GM23338 (cell line): Measurements from ENCODE around the gene THYN1. TPM values are rescaled to one million over a fixed set of nuclear protein-coding genes. Genes with fewer than 3 reads are reported as not detected.

ENCODE experiments used
- ATAC-seq: fragments of 200-7000 bp; cut with Tn5 transposase; 3 replicates; pipeline ENCODE4 v1.9.1; 2020
- DNase-seq: peaks from one replicate; pipeline ENCODE4 v3.0.0-alpha.2; 2015; ENCODE audit warnings: low spot score
- H2AFZ ChIP-seq: fragments of 200-600 bp; sonication (generic); 2 replicates; pipeline ENCODE4 v1.8.0; 2016; ENCODE audit warnings: antibody characterized with exemption, mild to moderate bottlenecking, moderate library complexity
- H3F3A ChIP-seq: fragments of 200-600 bp; sonication (generic); replicated peaks from 2 replicates; pipeline ENCODE4 v1.8.0; 2017; ENCODE audit warnings: antibody characterized with exemption, mixed run types, low read depth
- H3K27ac ChIP-seq: fragments of 200-600 bp; sonication (generic); 2 replicates; pipeline ENCODE4 v1.6.1; 2016; ENCODE audit warnings: low read depth
- H3K27me3 ChIP-seq: fragments of 200-600 bp; sonication (generic); 2 replicates; pipeline ENCODE4 v1.8.0; 2016; ENCODE audit warnings: mild to moderate bottlenecking, mixed run types, moderate library complexity; ENCODE audit not compliant: insufficient read depth
- H3K36me3 ChIP-seq: fragments of 200-600 bp; sonication (generic); 2 replicates; pipeline ENCODE4 v1.8.0; 2016; ENCODE audit warnings: mild to moderate bottlenecking; ENCODE audit not compliant: insufficient read depth
- H3K4me1 ChIP-seq: fragments of 200-600 bp; sonication (generic); 2 replicates; pipeline ENCODE4 v1.8.0; 2016; ENCODE audit warnings: mild to moderate bottlenecking, moderate library complexity; ENCODE audit not compliant: insufficient read depth
- H3K4me2 ChIP-seq: fragments of 200-600 bp; sonication (generic); 2 replicates; pipeline ENCODE4 v1.7.1; 2017; ENCODE audit warnings: mixed run types
- H3K4me3 ChIP-seq: fragments of 200-600 bp; sonication (generic); 2 replicates; pipeline ENCODE4 v1.6.1; 2016; ENCODE audit warnings: mixed run types
- H3K79me2 ChIP-seq: fragments of 200-600 bp; sonication (generic); replicated peaks from 2 replicates; pipeline ENCODE4 v1.8.0; 2017; ENCODE audit warnings: mild to moderate bottlenecking; ENCODE audit not compliant: insufficient read depth
- H3K9me2 ChIP-seq: fragments of 200-600 bp; sonication (generic); 2 replicates; pipeline ENCODE4 v1.8.0; 2017; ENCODE audit not compliant: insufficient read depth
- H4K20me1 ChIP-seq: fragments of 200-600 bp; sonication (generic); replicated peaks from 2 replicates; pipeline ENCODE4 v1.8.0; 2017; ENCODE audit warnings: mild to moderate bottlenecking; ENCODE audit not compliant: insufficient read depth
- H3K27ac Mint-ChIP-seq: 2 replicates; pipeline ENCODE4 v1.8.0; 2020; ENCODE audit warnings: inconsistent platforms, mild to moderate bottlenecking, moderate library complexity, mixed read lengths
- H3K27me3 Mint-ChIP-seq: 3 replicates; pipeline ENCODE4 v1.8.0; 2022; ENCODE audit warnings: low read depth, mild to moderate bottlenecking, moderate library complexity, mixed read lengths, inconsistent platforms; ENCODE audit not compliant: insufficient read depth, poor library complexity
- H3K36me3 Mint-ChIP-seq: 3 replicates; pipeline ENCODE4 v1.8.0; 2021; ENCODE audit warnings: low read depth, mild to moderate bottlenecking, inconsistent platforms, moderate library complexity, mixed read lengths
- H3K4me1 Mint-ChIP-seq: 3 replicates; pipeline ENCODE4 v1.8.0; 2020; ENCODE audit warnings: mild to moderate bottlenecking, inconsistent platforms, mixed read lengths
- H3K4me3 Mint-ChIP-seq: 3 replicates; pipeline ENCODE4 v1.8.0; 2021; ENCODE audit warnings: moderate library complexity, mild to moderate bottlenecking, inconsistent platforms, mixed read lengths
- H3K9me3 Mint-ChIP-seq: 3 replicates; pipeline ENCODE4 v1.8.0; 2020; ENCODE audit warnings: moderate library complexity, mild to moderate bottlenecking, inconsistent platforms, mixed read lengths
- ETS1 ChIP-seq: IDR thresholded peaks from 2 replicates; pipeline ENCODE4 v1.6.1; 2016; ENCODE audit warnings: antibody characterized with exemption
- ZNF114 ChIP-seq: fragments of 250-450 bp; sonication (Bioruptor Pico); IDR thresholded peaks from 2 replicates; pipeline ENCODE4 v1.5.0; 2020; ENCODE audit warnings: mild to moderate bottlenecking, moderate library complexity
- ZNF462 ChIP-seq: fragments of 250-450 bp; sonication (Bioruptor Pico); IDR thresholded peaks from 2 replicates; pipeline ENCODE4 v1.5.0; 2020; ENCODE audit warnings: mild to moderate bottlenecking, moderate library complexity
- polyA plus RNA-seq: library from polyadenylated mRNA; unstranded; fragments of >200 nt; fragmentation: Nextera tagmentation; extraction: Ambion mirVana; gene quantifications from 2 replicates; pipeline ENCODE4 v1.2.1, GENCODE V29; 2016
- total RNA-seq: library from RNA; depleted of rRNA; stranded (reverse); fragments of >200 nt; shearing (Covaris generic); gene quantifications from 2 replicates; pipeline ENCODE4 v1.2.3, GENCODE V29; 2014
- TF ChIP-seq, protein P1 (sequence below): IDR thresholded peaks from one replicate; pipeline ENCODE4 v1.6.1; 2018; ENCODE audit warnings: antibody characterized with exemption; ENCODE audit not compliant: unreplicated experiment

The THYN1 gene
- total and polyA plus RNA-seq, 2 experiments from 2014 or later = 116 to 216 TPM

DNA sequence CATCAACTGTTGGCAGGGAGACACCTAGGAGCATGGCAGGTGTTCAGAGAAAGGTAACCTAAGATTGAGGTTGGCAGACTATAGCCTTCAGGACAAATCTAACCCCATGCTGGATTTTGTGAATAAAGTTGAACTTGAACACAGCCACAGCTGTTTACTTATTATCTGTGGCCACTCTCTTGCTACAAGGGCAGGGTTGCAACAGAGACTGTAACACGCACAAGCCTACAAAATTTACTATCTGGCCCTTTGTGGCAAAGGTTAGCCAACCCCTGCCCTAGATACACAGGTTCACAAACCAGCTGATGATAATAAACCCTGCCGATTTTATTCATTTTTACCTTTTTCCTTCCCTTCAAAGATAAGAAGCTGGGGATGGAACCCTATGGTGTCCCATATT, 2.5 kb downstream of the THYN1 start (continued):
- TF ChIP-seq ZNF462 (CRISPR knock-in tag) = no peak
- TF ChIP-seq, protein P1, sequence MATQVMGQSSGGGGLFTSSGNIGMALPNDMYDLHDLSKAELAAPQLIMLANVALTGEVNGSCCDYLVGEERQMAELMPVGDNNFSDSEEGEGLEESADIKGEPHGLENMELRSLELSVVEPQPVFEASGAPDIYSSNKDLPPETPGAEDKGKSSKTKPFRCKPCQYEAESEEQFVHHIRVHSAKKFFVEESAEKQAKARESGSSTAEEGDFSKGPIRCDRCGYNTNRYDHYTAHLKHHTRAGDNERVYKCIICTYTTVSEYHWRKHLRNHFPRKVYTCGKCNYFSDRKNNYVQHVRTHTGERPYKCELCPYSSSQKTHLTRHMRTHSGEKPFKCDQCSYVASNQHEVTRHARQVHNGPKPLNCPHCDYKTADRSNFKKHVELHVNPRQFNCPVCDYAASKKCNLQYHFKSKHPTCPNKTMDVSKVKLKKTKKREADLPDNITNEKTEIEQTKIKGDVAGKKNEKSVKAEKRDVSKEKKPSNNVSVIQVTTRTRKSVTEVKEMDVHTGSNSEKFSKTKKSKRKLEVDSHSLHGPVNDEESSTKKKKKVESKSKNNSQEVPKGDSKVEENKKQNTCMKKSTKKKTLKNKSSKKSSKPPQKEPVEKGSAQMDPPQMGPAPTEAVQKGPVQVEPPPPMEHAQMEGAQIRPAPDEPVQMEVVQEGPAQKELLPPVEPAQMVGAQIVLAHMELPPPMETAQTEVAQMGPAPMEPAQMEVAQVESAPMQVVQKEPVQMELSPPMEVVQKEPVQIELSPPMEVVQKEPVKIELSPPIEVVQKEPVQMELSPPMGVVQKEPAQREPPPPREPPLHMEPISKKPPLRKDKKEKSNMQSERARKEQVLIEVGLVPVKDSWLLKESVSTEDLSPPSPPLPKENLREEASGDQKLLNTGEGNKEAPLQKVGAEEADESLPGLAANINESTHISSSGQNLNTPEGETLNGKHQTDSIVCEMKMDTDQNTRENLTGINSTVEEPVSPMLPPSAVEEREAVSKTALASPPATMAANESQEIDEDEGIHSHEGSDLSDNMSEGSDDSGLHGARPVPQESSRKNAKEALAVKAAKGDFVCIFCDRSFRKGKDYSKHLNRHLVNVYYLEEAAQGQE = no peak

DNA sequence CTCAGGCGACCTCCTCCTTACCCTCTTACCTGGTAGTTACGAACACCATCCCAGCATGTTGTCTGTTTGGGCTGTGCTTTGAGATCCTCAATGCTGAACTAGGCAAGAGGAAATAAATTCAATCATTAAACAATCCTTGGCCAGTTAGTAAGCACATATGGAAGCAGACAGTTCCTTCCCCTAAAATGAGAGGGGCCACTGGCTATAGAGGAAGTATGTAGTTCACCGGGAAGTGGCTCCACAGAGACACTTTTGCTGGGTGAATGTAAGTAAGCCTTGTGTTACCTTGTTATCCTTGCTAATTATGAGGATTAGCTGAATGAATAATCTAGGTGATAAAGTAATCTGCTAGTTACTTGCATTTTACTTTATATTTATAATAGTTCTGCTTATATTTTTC, 2.9 kb downstream of the THYN1 start:
- H3K4me1 ChIP-seq = peaks cover 24% of the 10 kb centered on the region
- H3K4me1 Mint-ChIP-seq = peaks cover 21% of the 10 kb centered on the region
- peaks cover 24% of the 10 kb centered on the region for H3K36me3 ChIP-seq
- no peak overlapping the region for H3K27ac Mint-ChIP-seq
- no peak overlapping the region for H2AFZ ChIP-seq
- no peak overlapping the region for H3K27ac ChIP-seq
- no peak overlapping the region for H3K4me3 ChIP-seq
- no peaks in the 10 kb centered on the region for H3K27me3 ChIP-seq
- H3K4me2 ChIP-seq = no peak overlapping the region
- ATAC-seq = no peak
- H3K9me2 ChIP-seq = no peaks in the 10 kb centered on the region
- no peak overlapping the region for H3K4me3 Mint-ChIP-seq
- peaks cover 28% of the 10 kb centered on the region for H3K79me2 ChIP-seq
- no peaks in the 10 kb centered on the region for H3K27me3 Mint-ChIP-seq
- H3K9me3 Mint-ChIP-seq = no peaks in the 10 kb centered on the region
- peaks cover 12% of the 10 kb centered on the region for H4K20me1 ChIP-seq
- H3K36me3 Mint-ChIP-seq = peaks cover 47% of the 10 kb centered on the region
- no peak for DNase-seq
- no peaks in the 10 kb centered on the region; the same call in 1 of the 2 replicates for H3F3A ChIP-seq
- no peak for TF ChIP-seq ETS1
- no peak for TF ChIP-seq ZNF114 (CRISPR knock-in tag)
- no peak for TF ChIP-seq ZNF462 (CRISPR knock-in tag)
